ENCODE results near the gene HDAC1.

The HDAC1 gene

DNA sequence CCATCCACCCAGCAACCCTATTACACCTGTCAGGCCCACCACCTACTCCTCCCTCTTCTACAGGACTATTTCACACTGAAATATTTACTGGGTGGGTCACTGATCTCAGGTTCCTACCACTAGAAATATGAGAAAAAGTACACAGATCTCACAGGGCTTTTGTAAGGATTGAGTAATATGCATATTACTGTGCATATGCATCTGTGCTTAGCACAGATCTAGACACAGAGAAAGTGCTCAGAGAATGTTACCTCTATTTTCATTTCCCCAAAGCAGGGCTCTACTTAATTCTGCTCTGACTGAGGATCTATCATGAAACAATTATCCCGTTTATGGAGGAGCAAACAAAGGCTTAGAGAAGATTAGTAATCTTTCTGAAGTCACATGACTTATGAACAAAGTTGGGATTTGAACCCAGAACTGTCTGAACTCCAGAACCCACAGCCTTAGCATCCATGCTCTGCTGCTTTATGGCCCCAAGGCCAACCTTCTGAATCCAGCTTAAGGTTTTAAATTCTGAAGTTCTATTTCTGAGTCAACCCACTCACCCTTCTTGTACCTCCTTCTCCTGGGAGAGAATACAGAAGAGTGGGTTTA lies 82.2 kb downstream of the HDAC1 start:
- DNase-seq (ENCODE audit: low read depth in 3 of 3): no peak

DNA sequence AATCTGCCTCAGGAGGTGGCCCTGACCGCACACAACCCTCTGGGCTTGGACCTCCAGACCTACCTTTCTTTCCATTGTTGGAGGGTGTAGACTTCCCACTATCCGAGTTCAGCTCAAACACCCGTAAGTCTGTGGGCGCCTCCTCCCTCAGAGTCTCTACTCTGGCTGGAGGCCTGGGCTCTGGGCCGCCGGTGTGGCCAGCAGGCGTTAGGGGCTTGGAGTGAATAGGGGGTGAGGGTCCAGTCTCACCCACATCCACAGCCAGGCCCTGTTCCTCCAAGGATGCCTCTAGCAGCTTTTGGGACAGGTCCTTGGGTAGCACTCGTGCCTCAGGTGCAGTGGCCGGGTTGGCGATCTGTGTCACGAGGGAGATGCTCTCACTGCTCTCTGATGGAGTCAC lies 84.3 kb downstream of the HDAC1 start:
- no peak for DNase-seq (ENCODE audit: low read depth in 3 of 3)

DNA sequence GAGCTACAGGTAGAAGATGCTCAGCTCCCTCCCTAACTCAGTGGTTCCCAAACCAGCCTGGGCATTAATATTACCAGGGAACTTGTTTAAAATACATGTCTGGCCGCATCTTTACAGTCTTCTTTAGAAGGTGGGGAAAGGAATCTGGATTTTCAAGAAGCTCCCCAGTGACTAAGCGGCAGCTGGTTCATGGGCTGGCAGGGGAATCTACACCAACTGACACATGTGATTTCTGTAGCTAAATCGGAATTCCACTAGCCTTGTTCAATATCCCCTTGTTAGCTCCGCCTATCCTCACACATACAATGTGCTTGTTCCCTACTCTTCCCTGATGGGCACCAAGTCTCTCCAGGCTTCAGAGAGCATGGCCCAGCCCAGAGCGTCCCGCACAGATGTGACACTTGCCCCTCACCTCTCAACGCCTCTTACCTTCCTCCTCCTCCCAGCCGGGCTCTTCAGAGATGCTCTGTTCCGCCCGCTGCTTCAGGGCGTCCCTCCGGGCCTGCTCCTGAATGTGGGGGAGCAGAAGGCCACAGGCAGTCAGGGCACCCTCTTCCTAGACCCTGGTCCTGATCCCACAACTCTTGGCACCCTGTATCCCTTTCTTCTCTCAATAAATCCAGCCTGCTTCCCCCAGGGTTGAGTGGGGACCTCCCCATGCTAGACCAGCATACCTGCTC lies 85.8 kb downstream of the HDAC1 start:
- no peak for DNase-seq (ENCODE audit: low read depth in 3 of 3)

DNA sequence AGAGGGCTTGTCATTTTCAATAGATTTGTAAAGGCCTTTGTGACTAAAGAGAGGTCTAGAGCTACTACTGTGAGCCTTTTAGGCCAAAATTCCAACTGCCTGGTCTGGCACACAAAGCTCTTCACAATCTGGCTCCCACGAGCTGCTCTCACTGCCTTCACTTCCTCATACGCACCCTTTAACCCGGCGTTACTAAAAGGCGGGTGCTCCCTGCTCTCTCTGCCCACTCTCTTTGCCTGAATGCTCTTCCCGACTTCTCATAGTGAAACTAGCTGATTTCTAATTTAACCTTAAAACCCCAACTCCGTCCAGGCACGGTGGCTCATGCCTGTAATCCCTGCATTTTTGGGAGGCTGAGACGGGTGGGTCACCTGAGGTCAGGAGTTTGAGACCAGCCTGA lies 88.2 kb downstream of the HDAC1 start:
- no peak for DNase-seq (ENCODE audit: low read depth in 3 of 3)
